NCI-H1436 (cell line): ENCODE measurements around the gene BCAS1.

Source experiments
- DNase-seq: peaks from one replicate; lab custom pipeline; 2025; lab: John Stamatoyannopoulos, UW

BCAS1 gene

GRCh38 chr20:54048891-54049545, 21.4 kb downstream of the BCAS1 start:
- DNase-seq: no peak

GRCh38 chr20:54048481-54048880, 21.9 kb downstream of the BCAS1 start:
- DNase-seq: no peak

- no peak for DNase-seq
Observed at GRCh38 chr20:54047720-54048119, 22.7 kb downstream of the BCAS1 start.

GRCh38 chr20:54047048-54047447, 23.3 kb downstream of the BCAS1 start:
- DNase-seq: no peak

GRCh38 chr20:54044156-54044555, 26.2 kb downstream of the BCAS1 start:
- DNase-seq: no peak

GRCh38 chr20:54043076-54043967, 27.1 kb downstream of the BCAS1 start:
- DNase-seq: no peak

GRCh38 chr20:54042021-54042420, 28.4 kb downstream of the BCAS1 start:
- DNase-seq: no peak

- DNase-seq: no peak
Observed at GRCh38 chr20:54041336-54041735, 29.1 kb downstream of the BCAS1 start.

- no peak for DNase-seq
Observed at GRCh38 chr20:54040531-54040930, 29.9 kb downstream of the BCAS1 start.

- DNase-seq: no peak
Observed at GRCh38 chr20:54038961-54039360, 31.4 kb downstream of the BCAS1 start.

- no peak for DNase-seq
Observed at GRCh38 chr20:54037525-54037924, 32.9 kb downstream of the BCAS1 start.

- DNase-seq: no peak
Observed at GRCh38 chr20:54029643-54030042, 40.8 kb downstream of the BCAS1 start.

- no peak for DNase-seq
Observed at GRCh38 chr20:54029176-54029575, 41.2 kb downstream of the BCAS1 start.

GRCh38 chr20:54028276-54029011, 42.0 kb downstream of the BCAS1 start:
- no peak for DNase-seq

GRCh38 chr20:54027704-54028103, 42.7 kb downstream of the BCAS1 start:
- DNase-seq: no peak

- DNase-seq: no peak
Observed at GRCh38 chr20:54026295-54027064, 43.9 kb downstream of the BCAS1 start.

- DNase-seq: no peak
Observed at GRCh38 chr20:54025251-54025771, 45.1 kb downstream of the BCAS1 start.

GRCh38 chr20:54023406-54023805, 47.0 kb downstream of the BCAS1 start:
- no peak for DNase-seq

GRCh38 chr20:54021446-54022235, 48.8 kb downstream of the BCAS1 start:
- DNase-seq: no peak

- DNase-seq: no peak
Observed at GRCh38 chr20:54020868-54021267, 49.5 kb downstream of the BCAS1 start.

- no peak for DNase-seq
Observed at GRCh38 chr20:54020348-54020747, 50.0 kb downstream of the BCAS1 start.
